MM.1S (cell line): Measurements from ENCODE around the gene CHCHD3.

ENCODE experiments used
- DNase-seq: peaks from one replicate; pipeline ENCODE4 v3.0.0-alpha.2; 2015
- H2AFZ ChIP-seq: fragments of 300-600 bp; sonication (generic); 2 replicates; pipeline ENCODE4 v1.6.0; 2016; ENCODE audit warnings: antibody characterized with exemption, low read length
- H3F3A ChIP-seq: fragments of 300-600 bp; sonication (generic); 2 replicates; pipeline ENCODE4 v1.6.1; 2016; ENCODE audit warnings: mild to moderate bottlenecking, antibody characterized with exemption, low read length, moderate library complexity, mixed read lengths; ENCODE audit not compliant: insufficient read depth
- H3K27ac ChIP-seq: fragments of 300-600 bp; sonication (generic); 2 replicates; pipeline ENCODE4 v1.5.1; 2016; ENCODE audit warnings: mild to moderate bottlenecking, low read length
- H3K27me3 ChIP-seq: fragments of 300-600 bp; sonication (generic); replicated peaks from 2 replicates; pipeline ENCODE4 v1.6.0; 2016; ENCODE audit warnings: low read length; ENCODE audit not compliant: insufficient read depth
- H3K36me3 ChIP-seq: fragments of 300-600 bp; sonication (generic); replicated peaks from 2 replicates; pipeline ENCODE4 v1.6.1; 2016; ENCODE audit warnings: mild to moderate bottlenecking, low read length, mixed read lengths; ENCODE audit not compliant: insufficient read depth
- H3K4me1 ChIP-seq: fragments of 300-600 bp; sonication (generic); 2 replicates; pipeline ENCODE4 v1.6.1; 2016; ENCODE audit warnings: low read length, mixed read lengths
- H3K4me2 ChIP-seq: fragments of 300-600 bp; sonication (generic); 2 replicates; pipeline ENCODE4 v1.6.0; 2016; ENCODE audit warnings: low read depth, low read length
- H3K4me3 ChIP-seq: fragments of 300-600 bp; sonication (generic); 2 replicates; pipeline ENCODE4 v1.5.1; 2016; ENCODE audit warnings: low read length, mixed read lengths
- H3K79me2 ChIP-seq: fragments of 300-600 bp; sonication (generic); 2 replicates; pipeline ENCODE4 v1.6.1; 2016; ENCODE audit warnings: mixed run types, low read length, mixed read lengths
- H3K9ac ChIP-seq: fragments of 300-600 bp; sonication (generic); 2 replicates; pipeline ENCODE4 v1.6.1; 2016; ENCODE audit warnings: low read length, mixed read lengths
- H3K9me2 ChIP-seq: fragments of 300-600 bp; sonication (generic); replicated peaks from 2 replicates; pipeline ENCODE4 v1.6.1; 2016; ENCODE audit warnings: mild to moderate bottlenecking, low read length, mixed read lengths; ENCODE audit not compliant: insufficient read depth
- H3K9me3 ChIP-seq: fragments of 300-600 bp; sonication (generic); replicated peaks from 2 replicates; pipeline ENCODE4 v1.6.1; 2016; ENCODE audit warnings: mild to moderate bottlenecking, low read length, mixed read lengths; ENCODE audit not compliant: insufficient read depth
- H4K20me1 ChIP-seq: fragments of 300-600 bp; sonication (generic); 2 replicates; pipeline ENCODE4 v1.6.1; 2016; ENCODE audit warnings: mild to moderate bottlenecking, low read length, moderate library complexity, mixed read lengths; ENCODE audit not compliant: insufficient read depth
- CTCF ChIP-seq: fragments of 300-600 bp; sonication (generic); IDR thresholded peaks from 2 replicates; pipeline ENCODE4 v1.5.1; 2016; ENCODE audit warnings: antibody characterized with exemption, low read length, mixed read lengths
- EZH2 ChIP-seq: fragments of 300-600 bp; sonication (generic); optimal IDR thresholded peaks from 2 replicates; pipeline ENCODE3; 2017; ENCODE audit warnings: low read depth, mild to moderate bottlenecking, antibody characterized with exemption, low read length, mixed read lengths
- EZH2phosphoT487 ChIP-seq: fragments of 300-600 bp; sonication (generic); IDR thresholded peaks from 2 replicates; pipeline ENCODE4 v1.6.1; 2018; ENCODE audit warnings: antibody characterized with exemption, low read length

The CHCHD3 gene

GRCh38 chr7:132999845-133000244 is 82.0 kb downstream of the CHCHD3 start:
- no peaks in the 10 kb centered on the region for H3K36me3 ChIP-seq
- no peak overlapping the region for H3K4me3 ChIP-seq
- no peaks in the 10 kb centered on the region for H3K9me2 ChIP-seq
- no peaks in the 10 kb centered on the region for H3K27me3 ChIP-seq
- H3K79me2 ChIP-seq, result peaks cover 85% of the 10 kb centered on the region
- no peak overlapping the region for H3K9ac ChIP-seq
- no peak overlapping the region for H2AFZ ChIP-seq
- H3K4me1 ChIP-seq, result peaks cover 29% of the 10 kb centered on the region
- peaks cover 3% of the 10 kb centered on the region for H4K20me1 ChIP-seq
- H3K9me3 ChIP-seq, result no peaks in the 10 kb centered on the region
- no peak for DNase-seq
- peaks cover 8% of the 10 kb centered on the region; the same call in 1 of the 2 replicates for H3F3A ChIP-seq
- no peak overlapping the region for H3K4me2 ChIP-seq
- H3K27ac ChIP-seq, result no peak overlapping the region
- TF ChIP-seq EZH2, result no peak
- TF ChIP-seq EZH2phosphoT487, result no peak
- no peak for TF ChIP-seq CTCF

GRCh38 chr7:132998763-132999162 is 83.1 kb downstream of the CHCHD3 start:
- peaks cover 90% of the 10 kb centered on the region for H3K79me2 ChIP-seq
- no peak overlapping the region for H3K4me2 ChIP-seq

GRCh38 chr7:132997505-132997904 is 84.4 kb downstream of the CHCHD3 start:
- DNase-seq, result no peak
- no peaks in the 10 kb centered on the region for H3K36me3 ChIP-seq
- H3K4me2 ChIP-seq, result no peak overlapping the region
- H3K4me3 ChIP-seq, result no peak overlapping the region
- peaks cover 6% of the 10 kb centered on the region for H4K20me1 ChIP-seq
- H3K27ac ChIP-seq, result no peak overlapping the region
- no peak overlapping the region for H2AFZ ChIP-seq
- no peaks in the 10 kb centered on the region for H3K9me3 ChIP-seq
- peaks cover 8% of the 10 kb centered on the region for H3K4me1 ChIP-seq
- H3K9me2 ChIP-seq, result no peaks in the 10 kb centered on the region
- peaks cover 98% of the 10 kb centered on the region for H3K79me2 ChIP-seq
- no peaks in the 10 kb centered on the region for H3K27me3 ChIP-seq
- no peaks in the 10 kb centered on the region for H3F3A ChIP-seq
- TF ChIP-seq CTCF (no peak), EZH2 (no peak), EZH2phosphoT487 (no peak)
- H3K9ac ChIP-seq, result no peak overlapping the region

More at GRCh38 chr7:132998763-132999162, 83.1 kb downstream of the CHCHD3 start:
- Histone ChIP-seq H4K20me1 (peaks cover 3% of the 10 kb centered on the region), H3K4me1 (peaks cover 21% of the 10 kb centered on the region), H3K36me3 (no peaks in the 10 kb centered on the region), H3K9me3 (no peaks in the 10 kb centered on the region), H3K9me2 (no peaks in the 10 kb centered on the region), H3K27me3 (no peaks in the 10 kb centered on the region), H3K4me3 (no peak overlapping the region), H3K27ac (no peak overlapping the region), H3K9ac (no peak overlapping the region), H3F3A (peaks cover 8% of the 10 kb centered on the region; the same call in 1 of the 2 replicates), H2AFZ (no peak overlapping the region)
- no peak for DNase-seq
- TF ChIP-seq EZH2 (no peak), EZH2phosphoT487 (no peak), CTCF (no peak)
